ENCODE results near the gene RPL10A.

The RPL10A gene

DNA sequence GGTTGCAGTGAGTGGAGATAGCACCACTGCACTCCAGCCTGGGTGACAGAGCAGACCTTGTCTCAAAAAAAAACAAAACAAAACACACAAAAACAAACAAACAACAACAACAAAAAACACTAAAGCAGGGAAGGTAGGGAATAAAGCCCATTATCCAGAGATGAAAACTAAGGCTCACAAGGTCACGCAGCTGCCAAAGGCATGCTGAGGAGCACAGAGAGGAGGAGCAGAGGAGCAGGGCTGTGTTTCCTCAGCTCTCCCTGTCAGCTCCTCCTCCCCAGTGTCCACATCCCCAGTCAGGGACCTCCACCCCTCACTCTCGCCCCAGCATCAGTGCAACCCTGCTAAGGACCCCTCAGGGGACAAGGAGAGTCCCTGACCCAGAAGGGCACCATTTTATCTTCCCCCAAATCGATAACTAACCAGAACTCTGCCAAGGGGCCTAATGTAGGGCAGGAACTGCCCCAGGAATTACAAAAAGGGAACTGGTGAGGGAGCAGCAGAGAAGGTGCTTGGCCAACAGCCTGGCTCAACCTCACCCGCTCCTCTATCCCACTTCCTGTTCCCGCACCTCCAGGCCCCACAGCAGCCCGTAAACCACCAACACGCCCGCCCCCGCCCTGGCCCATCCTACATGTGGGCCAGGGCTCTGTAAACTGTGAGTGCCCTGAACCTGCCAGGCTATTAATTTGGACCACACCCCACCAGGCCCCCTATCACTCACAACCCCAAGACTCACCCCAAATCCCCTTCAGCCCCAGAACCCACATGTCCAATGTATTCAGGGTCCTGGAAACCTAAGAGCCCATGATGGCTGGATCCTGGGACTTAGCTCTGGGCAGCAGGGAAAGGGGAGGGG lies 19.7 kb downstream of the RPL10A start:
- ChIA-PET POLR2A (interaction anchor here (0.5 kb wide), 1 partner anchor 206 kb away, joined by 3 read pairs; no protein-coding TSS in a partner anchor), CTCF (interaction anchor here (0.8 kb wide), 1 partner anchor 10 kb away, joined by 3 read pairs; no protein-coding TSS in a partner anchor)
- DNase-seq (ENCODE audit: extremely low spot score), result no peak
- TF ChIP-seq, protein P1, sequence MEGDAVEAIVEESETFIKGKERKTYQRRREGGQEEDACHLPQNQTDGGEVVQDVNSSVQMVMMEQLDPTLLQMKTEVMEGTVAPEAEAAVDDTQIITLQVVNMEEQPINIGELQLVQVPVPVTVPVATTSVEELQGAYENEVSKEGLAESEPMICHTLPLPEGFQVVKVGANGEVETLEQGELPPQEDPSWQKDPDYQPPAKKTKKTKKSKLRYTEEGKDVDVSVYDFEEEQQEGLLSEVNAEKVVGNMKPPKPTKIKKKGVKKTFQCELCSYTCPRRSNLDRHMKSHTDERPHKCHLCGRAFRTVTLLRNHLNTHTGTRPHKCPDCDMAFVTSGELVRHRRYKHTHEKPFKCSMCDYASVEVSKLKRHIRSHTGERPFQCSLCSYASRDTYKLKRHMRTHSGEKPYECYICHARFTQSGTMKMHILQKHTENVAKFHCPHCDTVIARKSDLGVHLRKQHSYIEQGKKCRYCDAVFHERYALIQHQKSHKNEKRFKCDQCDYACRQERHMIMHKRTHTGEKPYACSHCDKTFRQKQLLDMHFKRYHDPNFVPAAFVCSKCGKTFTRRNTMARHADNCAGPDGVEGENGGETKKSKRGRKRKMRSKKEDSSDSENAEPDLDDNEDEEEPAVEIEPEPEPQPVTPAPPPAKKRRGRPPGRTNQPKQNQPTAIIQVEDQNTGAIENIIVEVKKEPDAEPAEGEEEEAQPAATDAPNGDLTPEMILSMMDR (IDR thresholded peaks at IDR 0.05; ENCODE audit: control extremely low read depth, extremely low read depth, low read depth, missing control alignments), result no peak

DNA sequence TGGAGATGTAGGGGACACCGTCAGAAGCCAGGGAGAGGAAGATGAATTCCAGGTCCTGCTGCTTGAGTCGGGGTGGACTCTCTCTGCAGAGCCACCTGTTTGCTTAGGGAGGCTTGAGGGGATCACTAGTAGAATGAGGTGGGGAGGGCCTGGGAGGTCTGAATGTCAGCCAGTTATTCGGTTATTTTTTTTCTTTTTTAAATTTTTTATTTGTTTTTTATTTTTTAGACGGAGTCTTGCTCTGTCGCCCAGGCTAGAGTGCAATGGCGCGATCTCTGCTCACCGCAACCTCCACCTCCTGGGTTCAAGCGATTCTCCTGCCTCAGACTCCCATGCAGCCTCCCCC lies 20.3 kb downstream of the RPL10A start:
- TF ChIP-seq, protein P1 (IDR thresholded peaks at IDR 0.05; ENCODE audit: control extremely low read depth, extremely low read depth, low read depth, missing control alignments), result no peak
- POLR2A ChIA-PET, result no interaction called here
- DNase-seq (ENCODE audit: extremely low spot score), result no peak
- CTCF ChIA-PET, result interaction anchor here (1.0 kb wide), 1 partner anchor 11 kb away, joined by 3 read pairs; no protein-coding TSS in a partner anchor

GRCh38 chr6:35489066-35489465 lies 20.9 kb downstream of the RPL10A start:
- CTCF ChIA-PET, result interaction anchor here (1.0 kb wide), 1 partner anchor 10 kb away, joined by 3 read pairs; no protein-coding TSS in a partner anchor
- DNase-seq (ENCODE audit: extremely low spot score), result no peak
- POLR2A ChIA-PET, result no interaction called here
- TF ChIP-seq, protein P1 (IDR thresholded peaks at IDR 0.05; ENCODE audit: control extremely low read depth, extremely low read depth, low read depth, missing control alignments), result no peak

- no peak for DNase-seq (ENCODE audit: extremely low spot score)
- TF ChIP-seq, protein P1 (IDR thresholded peaks at IDR 0.05; ENCODE audit: control extremely low read depth, extremely low read depth, low read depth, missing control alignments), result no peak
- POLR2A ChIA-PET, result no interaction called here
- CTCF ChIA-PET, result no interaction called here
These were observed 22.0 kb downstream of the RPL10A start for GRCh38 chr6:35489995-35490791.

- TF ChIP-seq, protein P1 (IDR thresholded peaks at IDR 0.05; ENCODE audit: control extremely low read depth, extremely low read depth, low read depth, missing control alignments), result no peak
- DNase-seq (ENCODE audit: extremely low spot score), result no peak
- ChIA-PET CTCF (no interaction called here), POLR2A (no interaction called here)
These were observed 22.8 kb downstream of the RPL10A start for GRCh38 chr6:35490821-35491557.

All from GM10248 (cell line).